Suprapubic skin (tissue), 4 donors: ENCODE measurements around the gene KIRREL3. TPM values are rescaled to one million over a fixed set of nuclear protein-coding genes. Genes with fewer than 3 reads are reported as not detected.

Experiments
- DNase-seq, 2 donors: peaks; one replicate each; pipeline ENCODE4 v3.0.0-alpha.2; 2019; ENCODE audit warnings: low spot score in 2 of 2
- H3K27ac ChIP-seq: fragments of 200-600 bp; sonication (generic); one replicate; pipeline ENCODE4 v1.5.1; 2019
- H3K27me3 ChIP-seq: fragments of 200-600 bp; sonication (generic); one replicate; pipeline ENCODE4 v1.5.1; 2019
- H3K36me3 ChIP-seq: fragments of 200-600 bp; sonication (generic); one replicate; pipeline ENCODE4 v1.5.1; 2019
- H3K4me1 ChIP-seq: fragments of 200-600 bp; sonication (generic); one replicate; pipeline ENCODE4 v1.5.1; 2019
- H3K4me3 ChIP-seq: fragments of 200-600 bp; sonication (generic); one replicate; pipeline ENCODE4 v1.5.1; 2019; ENCODE audit warnings: mild to moderate bottlenecking
- H3K9me3 ChIP-seq: fragments of 200-600 bp; sonication (generic); one replicate; pipeline ENCODE4 v1.5.1; 2019
- CTCF ChIP-seq, 2 donors: fragments of 200-600 bp in 1 of 2; fragments of 450-650 bp in 1 of 2; sonication (generic) in 1 of 2; IDR thresholded peaks; one replicate each; pipeline ENCODE4 v1.5.1; 2016 to 2019; ENCODE audit warnings: antibody characterized with exemption in 2 of 2, mild to moderate bottlenecking in 1 of 2, moderate library complexity in 1 of 2
- EP300 ChIP-seq: sonication (generic); formaldehyde crosslinking; IDR thresholded peaks from one replicate; pipeline ENCODE4 v1.6.1; 2017; ENCODE audit warnings: antibody characterized with exemption
- POLR2A ChIP-seq, 2 donors: fragments of 450-650 bp; IDR thresholded peaks; one replicate each; pipeline ENCODE4 v1.6.1; 2017; ENCODE audit warnings: antibody characterized with exemption in 2 of 2, mild to moderate bottlenecking in 2 of 2, moderate library complexity in 2 of 2
- POLR2AphosphoS5 ChIP-seq, 3 donors: sonication (generic); formaldehyde crosslinking; IDR thresholded peaks; one replicate each; pipeline ENCODE4 v1.6.1; 2017; ENCODE audit warnings: antibody characterized with exemption in 3 of 3
- WGBS: methylation state at CpG from one replicate; pipeline ENCODE4 v1.1.5; 2018; 5-methylcytosine and 5-hydroxymethylcytosine counted together
- total RNA-seq, 4 donors: library from RNA; depleted of rRNA; stranded (reverse); fragments of >200 nt; gene quantifications; one replicate each; pipeline ENCODE4 v1.1.0, GENCODE V29; 2016

The KIRREL3 gene
- total RNA-seq, 4 donors from 2014 or later = 0.17 TPM; not detected in 3

GRCh38 chr11:127028648-127029047 lies 28.1 kb upstream of the KIRREL3 start:
- Histone ChIP-seq H3K36me3 (no peaks in the 10 kb centered on the region), H3K27ac (no peak overlapping the region), H3K27me3 (no peaks in the 10 kb centered on the region), H3K4me3 (no peak overlapping the region), H3K9me3 (no peaks in the 10 kb centered on the region), H3K4me1 (no peaks in the 10 kb centered on the region)
- no peak for TF ChIP-seq EP300
- no peak for TF ChIP-seq POLR2AphosphoS5 (IDR thresholded peaks at IDR 0.05)
- TF ChIP-seq CTCF (IDR thresholded peaks at IDR 0.05) = no peak
- no peak for TF ChIP-seq POLR2A (IDR thresholded peaks at IDR 0.05)
- no peak for DNase-seq
- WGBS = 48% methylated on average over 4 of the region's 4 CpGs

GRCh38 chr11:127027789-127028188 lies 27.2 kb upstream of the KIRREL3 start:
- Histone ChIP-seq H3K4me1 (no peaks in the 10 kb centered on the region), H3K4me3 (no peak overlapping the region), H3K36me3 (no peaks in the 10 kb centered on the region), H3K9me3 (no peaks in the 10 kb centered on the region), H3K27me3 (no peaks in the 10 kb centered on the region), H3K27ac (no peak overlapping the region)
- TF ChIP-seq EP300 = no peak
- no peak for TF ChIP-seq POLR2A (IDR thresholded peaks at IDR 0.05)
- TF ChIP-seq POLR2AphosphoS5 (IDR thresholded peaks at IDR 0.05) = no peak
- TF ChIP-seq CTCF (IDR thresholded peaks at IDR 0.05) = no peak
- WGBS = 70% methylated on average over 5 of the region's 5 CpGs
- DNase-seq = no peak

GRCh38 chr11:127027000-127027399 lies 26.4 kb upstream of the KIRREL3 start:
- no peak for TF ChIP-seq CTCF (IDR thresholded peaks at IDR 0.05)
- 66% methylated on average over 4 of the region's 4 CpGs for WGBS
- no peaks in the 10 kb centered on the region for H3K9me3 ChIP-seq
- no peak overlapping the region for H3K27ac ChIP-seq
- no peaks in the 10 kb centered on the region for H3K4me1 ChIP-seq
- H3K4me3 ChIP-seq = no peak overlapping the region
- DNase-seq = no peak
- no peaks in the 10 kb centered on the region for H3K27me3 ChIP-seq
- H3K36me3 ChIP-seq = no peaks in the 10 kb centered on the region

- Histone ChIP-seq H3K4me3 (no peak overlapping the region), H3K4me1 (no peaks in the 10 kb centered on the region), H3K36me3 (no peaks in the 10 kb centered on the region), H3K27me3 (no peaks in the 10 kb centered on the region), H3K9me3 (no peaks in the 10 kb centered on the region), H3K27ac (no peak overlapping the region)
- WGBS = 82% methylated on average over 2 of the region's 2 CpGs
- no peak for DNase-seq
- no peak for TF ChIP-seq EP300
- TF ChIP-seq POLR2A (IDR thresholded peaks at IDR 0.05) = no peak
- TF ChIP-seq CTCF (IDR thresholded peaks at IDR 0.05) = no peak
- no peak for TF ChIP-seq POLR2AphosphoS5 (IDR thresholded peaks at IDR 0.05)
These were observed 23.4 kb upstream of the KIRREL3 start for GRCh38 chr11:127023991-127024390.

- TF ChIP-seq POLR2A (IDR thresholded peaks at IDR 0.05) (no peak), POLR2AphosphoS5 (IDR thresholded peaks at IDR 0.05) (no peak), CTCF (IDR thresholded peaks at IDR 0.05) (no peak), EP300 (no peak)
- Histone ChIP-seq H3K27me3 (no peaks in the 10 kb centered on the region), H3K27ac (no peak overlapping the region), H3K36me3 (no peaks in the 10 kb centered on the region), H3K4me1 (no peaks in the 10 kb centered on the region), H3K9me3 (no peaks in the 10 kb centered on the region), H3K4me3 (no peak overlapping the region)
- DNase-seq = no peak
- 65% methylated on average over 8 of the region's 8 CpGs for WGBS
These were observed 18.2 kb upstream of the KIRREL3 start for GRCh38 chr11:127018683-127019279.
